Measurements from ENCODE around the gene ITGAX.

DNA sequence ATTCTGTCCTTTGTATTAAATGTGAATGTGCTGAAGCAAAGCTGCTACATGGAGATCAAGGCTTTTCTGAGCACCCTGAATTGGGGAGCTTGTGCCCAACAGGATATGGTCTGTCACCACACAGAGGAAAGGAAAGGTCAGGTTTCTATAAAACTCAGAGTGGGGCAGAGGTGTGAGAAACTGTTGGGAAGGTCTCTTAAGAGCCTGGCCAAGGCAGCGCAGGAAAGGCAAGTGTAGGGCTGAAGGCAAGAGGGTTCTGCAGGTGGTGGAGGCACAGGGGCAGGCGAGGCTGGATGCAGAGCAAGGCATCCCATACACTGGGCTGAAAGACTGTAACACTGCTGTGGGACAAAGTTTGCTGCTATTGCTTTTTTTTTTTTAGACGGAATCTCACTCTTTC is 65.1 kb downstream of the ITGAX start:
- TF ChIP-seq, protein P1, sequence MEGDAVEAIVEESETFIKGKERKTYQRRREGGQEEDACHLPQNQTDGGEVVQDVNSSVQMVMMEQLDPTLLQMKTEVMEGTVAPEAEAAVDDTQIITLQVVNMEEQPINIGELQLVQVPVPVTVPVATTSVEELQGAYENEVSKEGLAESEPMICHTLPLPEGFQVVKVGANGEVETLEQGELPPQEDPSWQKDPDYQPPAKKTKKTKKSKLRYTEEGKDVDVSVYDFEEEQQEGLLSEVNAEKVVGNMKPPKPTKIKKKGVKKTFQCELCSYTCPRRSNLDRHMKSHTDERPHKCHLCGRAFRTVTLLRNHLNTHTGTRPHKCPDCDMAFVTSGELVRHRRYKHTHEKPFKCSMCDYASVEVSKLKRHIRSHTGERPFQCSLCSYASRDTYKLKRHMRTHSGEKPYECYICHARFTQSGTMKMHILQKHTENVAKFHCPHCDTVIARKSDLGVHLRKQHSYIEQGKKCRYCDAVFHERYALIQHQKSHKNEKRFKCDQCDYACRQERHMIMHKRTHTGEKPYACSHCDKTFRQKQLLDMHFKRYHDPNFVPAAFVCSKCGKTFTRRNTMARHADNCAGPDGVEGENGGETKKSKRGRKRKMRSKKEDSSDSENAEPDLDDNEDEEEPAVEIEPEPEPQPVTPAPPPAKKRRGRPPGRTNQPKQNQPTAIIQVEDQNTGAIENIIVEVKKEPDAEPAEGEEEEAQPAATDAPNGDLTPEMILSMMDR (IDR thresholded peaks at IDR 0.05), result no peak
- no peak for TF ChIP-seq POLR2A (IDR thresholded peaks at IDR 0.05)
